Stimulated activated CD4-positive, alpha-beta T cell treated with anti-CD3 and anti-CD28 coated beads, Interleukin-12 subunit alpha, Interleukin-12 subunit beta, amount 100 ng/mL, for 48 hours (primary cell): Measurements from ENCODE around the gene MUC4.
"Not testable (repeated sequence)": the region's sequence is repeated elsewhere in the genome, so short reads cannot be mapped to it uniquely, and the experiment has no call there.

Experiments used
- DNase-seq, 3 donors: peaks; one replicate each; pipeline ENCODE4 v3.0.0-alpha.2; 2020; ENCODE audit warnings: low read depth in 2 of 3, low spot score in 1 of 3

The MUC4 gene

GRCh38 chr3:195788711-195789581 is 22.8 kb downstream of the MUC4 start:
- no peak for DNase-seq

DNA sequence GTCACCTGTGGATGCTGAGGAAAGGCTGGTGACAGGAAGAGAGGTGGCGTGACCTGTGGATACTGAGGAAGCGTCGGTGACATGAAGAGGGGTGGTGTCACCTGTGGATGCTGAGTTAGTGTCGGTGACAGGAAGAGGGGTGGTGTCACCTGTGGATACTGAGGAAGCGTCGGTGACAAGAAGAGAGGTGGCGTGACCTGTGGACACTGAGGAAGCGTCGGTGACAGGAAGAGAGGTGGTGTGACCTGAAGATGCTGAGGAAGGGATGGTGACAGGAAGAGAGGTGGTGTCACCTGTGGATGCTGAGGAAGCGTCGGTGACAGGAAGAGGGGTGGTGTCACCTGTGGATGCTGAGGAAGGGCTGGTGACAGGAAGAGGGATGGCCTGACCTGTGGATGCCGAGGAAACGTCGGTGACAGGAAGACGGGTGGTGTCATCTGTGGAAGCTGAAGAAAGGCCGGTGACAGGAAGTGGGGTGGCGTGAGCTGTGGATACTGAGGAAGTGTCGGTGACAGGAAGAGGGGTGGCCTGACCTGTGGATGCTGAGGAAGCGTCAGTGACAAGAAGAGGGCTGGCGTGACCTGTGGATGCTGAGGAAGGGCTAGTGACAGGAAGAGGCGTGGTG is 25.8 kb downstream of the MUC4 start:
- DNase-seq = not testable (repeated sequence)

DNA sequence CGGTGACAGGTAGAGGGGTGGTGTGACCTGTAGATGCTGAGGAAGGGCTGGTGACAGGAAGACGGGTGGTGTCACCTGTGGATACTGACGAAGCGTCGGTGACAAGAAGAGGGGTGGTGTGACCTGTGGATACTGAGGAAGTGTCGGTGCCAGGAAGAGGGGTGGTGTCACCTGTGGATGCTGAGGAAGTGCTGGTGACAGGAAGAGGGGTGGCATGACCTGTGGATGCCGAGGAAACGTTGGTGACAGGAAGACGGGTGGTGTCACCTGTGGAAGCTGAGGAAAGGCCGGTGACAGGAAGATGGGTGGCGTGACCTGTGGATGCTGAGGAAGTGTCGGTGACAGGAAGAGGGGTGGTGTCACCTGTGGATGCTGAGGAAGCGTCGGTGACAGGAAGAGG is 27.7 kb downstream of the MUC4 start:
- not testable (repeated sequence) for DNase-seq

GRCh38 chr3:195781236-195781635 is 30.5 kb downstream of the MUC4 start:
- not testable (repeated sequence) for DNase-seq

DNA sequence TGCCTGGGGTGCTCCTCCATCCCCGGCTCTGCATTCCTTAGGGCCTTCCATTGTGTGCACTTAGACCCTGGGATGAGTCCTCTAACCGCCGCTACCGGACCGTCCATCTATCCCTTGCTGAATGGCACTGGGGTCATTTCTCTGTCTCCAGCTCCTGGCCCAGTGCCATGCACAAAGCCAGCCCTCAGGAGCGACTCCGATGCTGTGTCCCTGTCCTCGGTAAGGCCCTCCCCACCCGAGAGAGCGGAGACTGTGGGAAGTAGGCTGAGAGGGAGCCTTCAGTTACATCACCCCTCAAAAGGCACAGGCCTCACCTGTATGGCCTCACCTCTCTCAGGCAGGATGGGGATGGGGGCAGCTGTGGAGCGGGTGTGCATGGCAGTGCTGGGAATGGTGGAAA is 33.8 kb downstream of the MUC4 start:
- no peak for DNase-seq

DNA sequence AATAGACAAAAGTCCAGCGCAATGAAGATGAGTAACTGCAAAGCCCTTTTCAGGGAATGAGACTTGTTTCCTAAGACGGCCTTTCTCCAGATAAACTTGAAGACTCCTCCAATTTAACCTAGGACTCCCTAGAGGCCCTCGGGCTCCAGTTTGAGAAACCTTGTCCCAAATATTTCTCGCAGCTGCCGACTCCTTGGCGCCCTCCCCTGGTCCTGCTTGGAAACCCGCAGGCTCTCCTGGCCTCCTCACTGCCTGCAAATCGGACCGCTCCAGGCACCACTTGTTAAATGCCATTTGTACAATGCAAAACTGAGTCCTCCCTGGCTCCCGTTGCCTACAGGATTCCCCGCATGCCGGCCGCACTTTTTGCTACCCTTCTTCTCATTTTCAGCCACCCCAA is 36.8 kb downstream of the MUC4 start:
- DNase-seq = peak in 1 of 3 donors; percentile 17

- no peak for DNase-seq
These were observed 37.7 kb downstream of the MUC4 start for GRCh38 chr3:195773956-195774537.

DNA sequence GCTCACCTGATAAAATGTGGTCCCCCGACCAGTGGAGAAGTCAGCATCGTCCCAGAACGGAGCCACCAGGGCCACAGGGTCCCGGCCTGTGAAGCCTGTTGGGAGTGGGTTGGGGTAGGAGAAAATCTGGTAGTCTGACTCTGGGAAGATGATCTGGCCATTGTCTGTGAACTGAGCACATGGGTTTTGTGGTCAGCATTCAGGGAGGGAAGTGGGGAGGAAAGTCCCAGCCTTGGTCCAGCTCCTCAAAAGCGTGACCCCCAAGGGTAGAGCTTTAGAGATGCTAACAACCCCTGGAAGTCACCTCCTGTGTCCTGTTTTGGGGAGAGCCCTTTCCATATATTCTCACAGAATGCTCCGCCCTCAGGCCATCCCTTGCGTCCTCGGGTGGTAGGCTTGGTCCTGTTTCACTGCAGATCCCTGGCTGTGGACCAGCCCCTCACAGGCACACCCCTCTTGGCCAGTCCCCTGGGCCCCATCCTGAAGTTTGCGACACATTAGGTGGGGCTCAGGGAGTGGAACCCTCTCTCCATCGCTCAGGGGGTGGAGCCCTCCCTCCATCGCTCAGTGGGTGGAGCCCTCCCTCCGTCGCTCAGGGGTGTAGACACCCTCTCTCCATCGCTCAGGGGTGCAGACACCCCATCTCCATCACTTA is 40.0 kb downstream of the MUC4 start:
- no peak for DNase-seq

- not testable (repeated sequence) for DNase-seq
These were observed 40.7 kb downstream of the MUC4 start for GRCh38 chr3:195770841-195771645.

DNA sequence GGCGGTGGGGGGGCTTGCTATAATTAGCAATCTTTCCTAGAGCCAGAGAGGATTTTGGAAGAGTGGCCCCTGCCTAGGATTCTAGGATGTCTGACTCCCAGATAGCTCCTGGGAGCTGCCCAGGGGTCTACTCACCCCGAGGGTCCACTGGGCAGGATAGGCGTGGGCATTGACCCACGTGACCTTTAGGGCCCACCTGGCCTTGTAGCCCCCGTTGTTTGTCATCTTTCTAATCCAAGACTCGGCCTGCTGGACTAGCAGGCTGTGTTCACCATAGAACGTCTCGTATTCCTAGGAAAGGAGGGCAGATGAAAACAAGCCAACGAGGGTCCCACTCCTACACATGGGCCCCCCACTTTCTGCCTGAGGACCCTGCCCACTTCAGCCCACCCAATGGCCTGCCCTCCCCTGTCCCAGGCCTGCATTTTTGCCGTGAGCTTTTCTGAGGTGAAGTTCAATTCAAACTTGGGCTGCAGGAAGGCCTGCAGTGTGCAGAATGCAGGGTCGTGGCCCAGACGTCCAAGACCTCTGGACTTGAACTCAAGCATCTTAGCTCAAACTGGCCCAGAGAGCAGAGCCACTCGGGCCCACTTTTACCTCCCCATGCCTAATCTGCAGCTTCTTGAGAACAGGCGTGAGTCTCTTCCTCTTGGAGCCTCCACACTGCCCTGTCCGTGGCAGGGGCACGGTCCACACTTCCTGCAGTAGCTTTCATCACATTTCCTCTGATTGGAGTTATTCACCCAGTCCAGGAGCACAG is 41.5 kb downstream of the MUC4 start:
- no peak for DNase-seq

GRCh38 chr3:195769551-195769950 is 42.2 kb downstream of the MUC4 start:
- no peak for DNase-seq

GRCh38 chr3:195768831-195769303 is 42.9 kb downstream of the MUC4 start:
- DNase-seq = no peak

- no peak for DNase-seq
These were observed 43.3 kb downstream of the MUC4 start for GRCh38 chr3:195768414-195768813.

GRCh38 chr3:195767792-195768191 is 43.9 kb downstream of the MUC4 start:
- no peak for DNase-seq

DNA sequence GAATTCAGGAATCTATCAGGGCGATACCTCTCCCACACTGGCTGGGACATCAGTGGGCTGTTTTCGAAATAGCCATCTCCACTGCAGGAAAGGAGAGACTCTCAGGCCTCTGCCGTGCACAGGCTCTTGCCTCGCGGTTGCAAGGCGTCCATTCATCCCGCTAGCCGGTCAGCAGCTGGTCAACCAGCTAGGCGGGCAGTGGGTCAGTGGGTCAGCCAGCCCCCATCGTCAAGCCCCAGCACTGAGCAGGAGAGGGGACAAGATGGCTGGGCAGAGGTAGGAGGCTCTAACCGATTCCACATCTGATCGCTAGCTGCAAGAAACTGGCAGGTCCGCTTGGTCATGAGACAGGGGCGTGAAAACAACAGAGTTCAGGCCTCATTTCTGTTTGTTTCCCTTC is 45.1 kb downstream of the MUC4 start:
- no peak for DNase-seq

DNA sequence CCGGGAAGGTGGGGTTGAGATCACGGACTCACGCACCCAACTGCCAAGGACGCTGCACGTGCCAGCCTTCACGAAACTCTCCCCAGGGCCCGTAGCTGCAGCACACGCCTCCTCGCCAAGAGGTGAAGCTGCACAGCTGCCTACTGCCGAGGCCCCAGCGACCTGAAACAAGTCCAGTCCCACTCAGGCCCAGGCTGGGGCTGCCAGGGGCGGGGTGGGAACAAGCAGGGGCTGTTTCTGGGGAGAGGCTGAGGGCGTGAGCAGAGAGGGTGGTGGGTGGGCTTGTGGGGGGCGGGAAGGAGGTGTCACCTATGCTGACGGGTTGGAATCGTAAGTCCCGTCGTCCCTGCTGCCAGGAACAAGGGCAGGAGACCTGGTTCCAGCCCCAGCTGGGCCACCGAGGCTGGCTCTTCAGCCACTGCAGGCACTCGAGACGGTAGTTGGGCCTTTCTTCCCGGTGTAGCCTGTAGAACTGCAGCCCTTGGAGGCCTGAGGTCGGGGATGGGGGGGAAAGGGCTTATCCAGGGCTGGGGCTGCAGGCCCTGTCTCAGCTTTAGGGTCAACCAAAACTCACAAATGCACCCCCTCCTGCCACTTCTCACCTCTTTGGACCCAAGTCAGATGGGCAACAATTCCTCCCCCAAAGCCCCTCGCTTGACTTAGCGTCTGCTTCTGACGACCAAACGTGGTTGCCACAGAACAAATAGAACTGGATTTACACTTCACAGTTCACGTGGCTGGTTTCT is 46.6 kb downstream of the MUC4 start:
- DNase-seq = no peak

- no peak for DNase-seq
These were observed 47.6 kb downstream of the MUC4 start for GRCh38 chr3:195763843-195764825.
